ENCODE results near the gene DUSP19. TPM values are rescaled to one million over a fixed set of nuclear protein-coding genes. Genes with fewer than 3 reads are reported as not detected.
A peak's percentile ranks its signal among the peaks of the same experiment; 100 is the strongest.

Gene DUSP19
- total RNA-seq, 1 donor from 2014 or later: 6.2 TPM

- DNase-seq (ENCODE audit: extremely low spot score, unreplicated experiment): no peak
- no peak overlapping the region for H3K27ac Mint-ChIP-seq
- H3K27me3 Mint-ChIP-seq: no peaks in the 10 kb centered on the region
- no peaks in the 10 kb centered on the region for H3K36me3 Mint-ChIP-seq
- TF ChIP-seq, protein P1, sequence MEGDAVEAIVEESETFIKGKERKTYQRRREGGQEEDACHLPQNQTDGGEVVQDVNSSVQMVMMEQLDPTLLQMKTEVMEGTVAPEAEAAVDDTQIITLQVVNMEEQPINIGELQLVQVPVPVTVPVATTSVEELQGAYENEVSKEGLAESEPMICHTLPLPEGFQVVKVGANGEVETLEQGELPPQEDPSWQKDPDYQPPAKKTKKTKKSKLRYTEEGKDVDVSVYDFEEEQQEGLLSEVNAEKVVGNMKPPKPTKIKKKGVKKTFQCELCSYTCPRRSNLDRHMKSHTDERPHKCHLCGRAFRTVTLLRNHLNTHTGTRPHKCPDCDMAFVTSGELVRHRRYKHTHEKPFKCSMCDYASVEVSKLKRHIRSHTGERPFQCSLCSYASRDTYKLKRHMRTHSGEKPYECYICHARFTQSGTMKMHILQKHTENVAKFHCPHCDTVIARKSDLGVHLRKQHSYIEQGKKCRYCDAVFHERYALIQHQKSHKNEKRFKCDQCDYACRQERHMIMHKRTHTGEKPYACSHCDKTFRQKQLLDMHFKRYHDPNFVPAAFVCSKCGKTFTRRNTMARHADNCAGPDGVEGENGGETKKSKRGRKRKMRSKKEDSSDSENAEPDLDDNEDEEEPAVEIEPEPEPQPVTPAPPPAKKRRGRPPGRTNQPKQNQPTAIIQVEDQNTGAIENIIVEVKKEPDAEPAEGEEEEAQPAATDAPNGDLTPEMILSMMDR (conservative IDR thresholded peaks at IDR 0.05): no peak
- no peaks in the 10 kb centered on the region for H3K9me3 Mint-ChIP-seq
- H3K4me1 Mint-ChIP-seq (ENCODE audit: unreplicated experiment): no peaks in the 10 kb centered on the region
- no peak overlapping the region for H3K4me3 Mint-ChIP-seq
Observed at GRCh38 chr2:183105402-183106134, 27.0 kb downstream of the DUSP19 start.

- no peak for DNase-seq (ENCODE audit: extremely low spot score, unreplicated experiment)
- no peak overlapping the region for H3K4me3 Mint-ChIP-seq
- H3K4me1 Mint-ChIP-seq (ENCODE audit: unreplicated experiment): no peaks in the 10 kb centered on the region
- TF ChIP-seq, protein P1 (conservative IDR thresholded peaks at IDR 0.05): no peak
- no peaks in the 10 kb centered on the region for H3K36me3 Mint-ChIP-seq
- no peak overlapping the region for H3K27ac Mint-ChIP-seq
- peaks cover 20% of the 10 kb centered on the region for H3K27me3 Mint-ChIP-seq
- H3K9me3 Mint-ChIP-seq: no peaks in the 10 kb centered on the region
Observed at GRCh38 chr2:183112577-183112976, 34.0 kb downstream of the DUSP19 start.

GRCh38 chr2:183113630-183114029, 35.1 kb downstream of the DUSP19 start:
- H3K27ac Mint-ChIP-seq: no peak overlapping the region

DNA sequence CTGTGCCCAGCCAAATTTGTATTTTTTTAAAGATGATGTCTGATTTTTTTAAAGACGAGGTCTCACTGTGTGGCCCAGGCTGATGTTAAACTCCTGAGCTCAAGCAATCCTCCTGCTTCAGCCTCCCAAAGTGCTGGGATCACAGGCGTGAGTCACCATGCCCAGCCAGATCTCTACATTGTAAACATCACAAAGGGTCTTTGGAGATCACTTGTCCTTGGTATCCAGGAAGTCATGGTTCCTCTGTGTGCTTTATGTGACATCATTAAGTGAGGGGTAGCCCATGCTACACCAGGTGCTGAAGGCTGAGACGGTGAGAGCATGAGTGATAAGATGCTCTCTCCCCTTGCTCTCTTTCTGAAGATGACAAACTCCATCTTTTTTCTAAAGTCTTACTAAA, 38.7 kb downstream of the DUSP19 start:
- Mint-ChIP-seq H3K9me3 (no peaks in the 10 kb centered on the region), H3K4me1 (ENCODE audit: unreplicated experiment) (no peaks in the 10 kb centered on the region), H3K4me3 (no peak overlapping the region), H3K27me3 (peaks cover 20% of the 10 kb centered on the region), H3K27ac (no peak overlapping the region), H3K36me3 (no peaks in the 10 kb centered on the region)
- TF ChIP-seq, protein P1 (conservative IDR thresholded peaks at IDR 0.05): no peak
- no peak for DNase-seq (ENCODE audit: extremely low spot score, unreplicated experiment)

More at GRCh38 chr2:183113630-183114029, 35.1 kb downstream of the DUSP19 start:
- no peak for DNase-seq (ENCODE audit: extremely low spot score, unreplicated experiment)
- H3K27me3 Mint-ChIP-seq: peaks cover 20% of the 10 kb centered on the region
- H3K36me3 Mint-ChIP-seq: no peaks in the 10 kb centered on the region
- H3K4me1 Mint-ChIP-seq (ENCODE audit: unreplicated experiment): no peaks in the 10 kb centered on the region
- H3K4me3 Mint-ChIP-seq: no peak overlapping the region
- TF ChIP-seq, protein P1 (conservative IDR thresholded peaks at IDR 0.05): no peak
- H3K9me3 Mint-ChIP-seq: no peaks in the 10 kb centered on the region

GRCh38 chr2:183123117-183123958, 44.8 kb downstream of the DUSP19 start:
- DNase-seq (ENCODE audit: extremely low spot score, unreplicated experiment): no peak
- H3K4me3 Mint-ChIP-seq: peak overlapping the region; percentile 98
- no peaks in the 10 kb centered on the region for H3K27me3 Mint-ChIP-seq
- peak overlapping the region; percentile 93 for H3K27ac Mint-ChIP-seq
- no peaks in the 10 kb centered on the region for H3K36me3 Mint-ChIP-seq
- TF ChIP-seq, protein P1 (conservative IDR thresholded peaks at IDR 0.05): no peak
- no peaks in the 10 kb centered on the region for H3K9me3 Mint-ChIP-seq
- H3K4me1 Mint-ChIP-seq (ENCODE audit: unreplicated experiment): peaks cover 12% of the 10 kb centered on the region

Measured in type B pancreatic cell (in vitro differentiated cells).